Body of pancreas (tissue), 4 donors: ENCODE results near the gene ATRAID. TPM values are rescaled to one million over a fixed set of nuclear protein-coding genes. Genes with fewer than 3 reads are reported as not detected.
"Not testable (repeated sequence)": the region's sequence is repeated elsewhere in the genome, so short reads cannot be mapped to it uniquely, and the experiment has no call there.

Experiments used
- ATAC-seq: fragments of 150-250 bp; one replicate; pipeline ENCODE4 v1.9.1; 2016
- DNase-seq, 4 donors: peaks; one replicate each; pipeline ENCODE4 v3.0.0-alpha.2; 2019
- H3K27ac ChIP-seq, 4 donors: fragments of 200-600 bp; sonication (generic); 1 replicate in 3 of 4; 2 replicates in 1 of 4; pipeline versions ENCODE4 v1.5.1 to v1.6.1; 2016 to 2019; ENCODE audit warnings: mild to moderate bottlenecking in 1 of 4, mixed read lengths in 1 of 4, moderate library complexity in 1 of 4
- H3K27me3 ChIP-seq, 2 donors: fragments of 200-600 bp; sonication (generic); one replicate each; pipeline ENCODE4 v1.6.0; 2016; ENCODE audit warnings: mild to moderate bottlenecking in 1 of 2
- H3K36me3 ChIP-seq, 2 donors: fragments of 200-600 bp; sonication (generic); replicated peaks in 1 of 2; 2 replicates each; pipeline ENCODE4 v1.5.1; 2016; ENCODE audit warnings: low read depth in 2 of 2; ENCODE audit not compliant: insufficient read depth in 1 of 2
- H3K4me1 ChIP-seq: fragments of 200-600 bp; sonication (generic); one replicate; pipeline ENCODE4 v1.6.0; 2016
- H3K4me3 ChIP-seq, 2 donors: fragments of 200-600 bp; sonication (generic); 1 replicate in 1 of 2; 2 replicates in 1 of 2; pipeline ENCODE4 v1.5.1; 2016 to 2019
- H3K9me3 ChIP-seq, 3 donors: fragments of 200-600 bp; sonication (generic); 1 replicate in 2 of 3; 2 replicates in 1 of 3; pipeline ENCODE4 v1.5.1; 2016
- CTCF ChIP-seq, 7 experiments: fragments of 450-650 bp in 4 of 7; fragments of 200-600 bp in 3 of 7; sonication (generic) in 3 of 7; IDR thresholded peaks; one replicate each; pipeline ENCODE4 v1.5.1; 2016 to 2019; ENCODE audit warnings: antibody characterized with exemption in 7 of 7
- POLR2A ChIP-seq, 3 donors: fragments of 450-650 bp; IDR thresholded peaks; one replicate each; pipeline ENCODE4 v1.6.1; 2016; ENCODE audit warnings: antibody characterized with exemption in 3 of 3, mild to moderate bottlenecking in 2 of 3
- WGBS, 2 donors: methylation state at CpG; one replicate each; pipeline ENCODE4 v1.1.5; 2017; 5-methylcytosine and 5-hydroxymethylcytosine counted together
- intact Hi-C: fragments of 100-400 bp; cut with DNase I; formaldehyde crosslinking; loops from one replicate; pipeline ENCODE4 v1.15.1; 2023
- total RNA-seq, 2 donors: library from RNA; depleted of rRNA; stranded (reverse); fragments of >200 nt; gene quantifications; one replicate each; pipeline ENCODE4 v1.1.0, GENCODE V29; 2016

The ATRAID gene
- total RNA-seq, 2 donors from 2014 or later: 69.2 to 75.0 TPM

GRCh38 chr2:27171351-27171848 is 40.4 kb upstream of the ATRAID start:
- Histone ChIP-seq H3K27ac (no peak overlapping the region), H3K9me3 (no peaks in the 10 kb centered on the region), H3K36me3 (no peaks in the 10 kb centered on the region), H3K27me3 (peaks cover 0 to 8% of the 10 kb centered on the region in 2 donors), H3K4me3 (no peak overlapping the region), H3K4me1 (peaks cover 10% of the 10 kb centered on the region)
- TF ChIP-seq POLR2A (IDR thresholded peaks at IDR 0.05) (no peak), CTCF (IDR thresholded peaks at IDR 0.05) (no peak)
- 51 to 56% methylated on average over 8 of the region's 8 CpGs for WGBS, 2 donors
- ATAC-seq (no peak), DNase-seq (no peak)
- intact Hi-C loops: no loop called here

DNA sequence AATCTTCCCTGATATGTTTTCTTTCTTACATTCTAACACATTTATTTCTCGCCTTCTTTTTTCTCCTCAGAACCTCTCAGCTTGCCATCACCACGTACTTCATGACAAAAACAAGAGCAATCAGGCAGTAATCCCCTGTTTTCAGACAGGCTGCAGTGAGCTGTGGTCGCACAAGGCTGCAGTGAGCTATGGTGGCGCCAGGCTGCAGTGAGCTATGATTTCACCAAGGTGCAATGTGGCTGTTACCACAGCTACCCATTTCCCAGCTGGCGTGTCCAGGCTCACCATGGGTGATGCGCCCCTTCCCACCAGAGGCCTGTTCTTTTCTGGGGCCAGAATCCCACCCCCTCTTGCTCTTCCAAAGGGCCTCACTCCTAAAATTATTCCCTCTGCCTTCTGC is 37.2 kb upstream of the ATRAID start:
- DNase-seq (no peak), ATAC-seq (no peak)
- no peak overlapping the region for H3K27ac ChIP-seq
- WGBS, 2 donors: 67 to 71% methylated on average over 6 of the region's 6 CpGs
- H3K27me3 ChIP-seq: peaks cover 0 to 18% of the 10 kb centered on the region in 2 donors
- no peaks in the 10 kb centered on the region for H3K9me3 ChIP-seq
- intact Hi-C loops: no loop called here
- TF ChIP-seq POLR2A (IDR thresholded peaks at IDR 0.05): no peak
- TF ChIP-seq CTCF (IDR thresholded peaks at IDR 0.05): no peak
- H3K36me3 ChIP-seq: no peaks in the 10 kb centered on the region
- H3K4me1 ChIP-seq: peaks cover 10% of the 10 kb centered on the region
- no peak overlapping the region for H3K4me3 ChIP-seq

DNA sequence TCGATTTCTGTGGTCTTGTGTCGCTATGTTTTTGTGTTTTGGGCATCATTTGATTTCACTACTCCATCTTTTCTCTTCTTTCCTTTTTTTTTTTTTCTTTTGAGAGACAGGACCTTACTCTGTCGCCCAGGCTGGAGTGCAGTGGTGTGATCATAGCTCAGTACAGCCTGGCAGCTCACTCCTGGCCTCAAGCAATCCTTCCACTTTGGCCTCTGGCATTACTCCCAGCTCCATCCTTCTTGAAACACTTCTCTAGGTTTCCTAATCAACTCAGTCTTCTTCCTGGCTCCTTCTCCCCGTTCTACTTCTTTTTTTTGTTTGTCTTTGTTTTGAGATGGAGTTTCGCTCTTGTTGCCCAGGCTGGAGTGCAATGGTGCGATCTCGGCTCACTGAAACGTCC is 36.5 kb upstream of the ATRAID start:
- 57 to 61% methylated on average over 8 of the region's 8 CpGs for WGBS, 2 donors
- no peak for TF ChIP-seq CTCF (IDR thresholded peaks at IDR 0.05)
- TF ChIP-seq POLR2A (IDR thresholded peaks at IDR 0.05): no peak
- Histone ChIP-seq H3K4me3 (no peak overlapping the region), H3K9me3 (no peaks in the 10 kb centered on the region), H3K36me3 (no peaks in the 10 kb centered on the region), H3K4me1 (peaks cover 5% of the 10 kb centered on the region), H3K27me3 (peaks cover 0 to 18% of the 10 kb centered on the region in 2 donors), H3K27ac (no peak overlapping the region)
- intact Hi-C loops: no loop called here
- DNase-seq (peak in 1 of 4 donors; percentile 9), ATAC-seq (no peak)

DNA sequence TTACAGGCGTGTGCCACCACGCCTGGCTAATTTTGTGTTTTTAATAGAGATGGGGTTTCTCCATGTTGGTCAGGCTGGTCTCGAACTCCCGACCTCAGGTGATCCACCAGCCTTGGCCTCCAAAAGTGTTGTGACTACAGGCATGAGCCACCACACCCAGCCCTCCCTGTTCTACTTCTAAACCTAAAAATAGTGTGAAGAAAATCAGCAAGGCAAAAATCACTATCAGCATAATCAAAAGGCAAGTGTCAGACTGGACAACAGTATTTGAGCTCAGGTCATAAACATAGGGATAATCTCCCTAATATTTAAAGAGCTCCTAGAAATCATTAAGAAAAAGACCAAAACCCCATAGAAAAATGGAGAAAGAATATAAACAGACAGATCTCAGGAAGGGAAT is 36.1 kb upstream of the ATRAID start:
- 73 to 88% methylated on average over 2 to 4 of the region's 4 CpGs for WGBS, 2 donors
- DNase-seq, ATAC-seq, H3K27ac ChIP-seq, H3K4me3 ChIP-seq, H3K4me1 ChIP-seq, H3K9me3 ChIP-seq, H3K36me3 ChIP-seq, intact Hi-C loops: not testable (repeated sequence)
- peaks cover 0 to 18% of the 10 kb centered on the region in 2 donors for H3K27me3 ChIP-seq

DNA sequence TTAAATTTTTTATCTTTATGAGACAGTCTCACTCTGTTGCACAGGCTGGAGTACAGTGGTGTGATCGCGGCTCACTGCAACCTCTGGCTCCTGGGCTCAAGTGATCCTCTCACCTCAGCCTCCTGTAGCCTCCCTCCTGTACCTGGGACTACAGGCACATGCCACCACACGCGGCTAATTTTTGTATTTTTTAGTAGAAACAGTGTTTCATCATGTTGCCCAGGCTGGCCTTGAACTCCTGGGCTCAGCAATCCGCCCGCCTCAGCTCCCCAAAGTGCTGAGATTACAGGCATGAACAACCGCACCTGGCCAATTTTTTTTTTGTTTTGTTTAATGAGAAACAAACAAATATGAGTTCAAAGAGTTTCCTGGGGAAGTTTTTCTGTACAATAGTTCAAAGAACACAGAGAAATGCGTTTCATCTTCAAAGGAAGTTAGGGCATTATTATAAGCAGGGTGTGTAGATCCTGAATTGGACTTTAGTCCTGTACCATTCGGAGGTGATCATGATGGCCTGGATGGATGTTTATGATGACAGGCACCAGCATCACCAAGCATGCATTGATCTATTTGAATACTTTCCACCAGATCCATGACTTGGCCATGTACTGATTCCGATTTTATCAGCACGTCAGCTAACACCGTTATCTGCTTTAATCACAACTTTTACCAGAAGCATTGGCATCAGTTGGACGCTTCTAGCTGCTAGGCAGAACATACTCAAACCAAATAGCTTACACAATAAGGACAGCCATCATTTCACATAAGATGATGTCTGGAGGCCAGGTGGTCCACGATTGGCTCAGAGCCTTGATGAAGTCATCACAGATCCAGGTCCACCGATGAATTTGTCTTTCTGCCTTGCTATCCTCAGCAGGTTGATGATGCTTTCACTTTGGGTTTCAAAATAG is 34.1 kb upstream of the ATRAID start:
- Histone ChIP-seq H3K27ac (no peak overlapping the region), H3K36me3 (no peaks in the 10 kb centered on the region), H3K9me3 (no peaks in the 10 kb centered on the region), H3K4me1 (no peaks in the 10 kb centered on the region), H3K4me3 (no peak overlapping the region), H3K27me3 (peaks cover 0 to 18% of the 10 kb centered on the region in 2 donors)
- no peak for TF ChIP-seq CTCF (IDR thresholded peaks at IDR 0.05)
- TF ChIP-seq POLR2A (IDR thresholded peaks at IDR 0.05): no peak
- intact Hi-C loops: no loop called here
- no peak for DNase-seq
- no peak for ATAC-seq
- 55% methylated on average over 15 of the region's 15 CpGs for WGBS, 2 donors
